Stomach (tissue), 9 donors: Measurements from ENCODE around the gene THYN1. TPM values are rescaled to one million over a fixed set of nuclear protein-coding genes. Genes with fewer than 3 reads are reported as not detected.

Experiments
- DNase-seq, 2 donors: peaks; one replicate each; pipeline versions ENCODE4 v3.0.0 to v3.0.0-alpha.2; 2013 to 2019
- H3K27ac ChIP-seq, 5 donors: fragments of 200-600 bp in 4 of 5; sonication (generic) in 4 of 5; one replicate each; pipeline ENCODE4 v1.5.1; 2013 to 2019; ENCODE audit warnings: mild to moderate bottlenecking in 1 of 5, moderate library complexity in 1 of 5
- H3K27me3 ChIP-seq, 3 donors: fragments of 200-600 bp; sonication (generic); one replicate each; pipeline ENCODE4 v1.5.1; 2017 to 2019; ENCODE audit warnings: mixed run types in 1 of 3
- H3K36me3 ChIP-seq, 4 donors: fragments of 200-600 bp; sonication (generic); 1 replicate in 3 of 4; 2 replicates in 1 of 4; pipeline ENCODE4 v1.5.1; 2016 to 2019
- H3K4me1 ChIP-seq, 4 donors: fragments of 200-600 bp; sonication (generic); one replicate each; pipeline ENCODE4 v1.5.1; 2016 to 2019
- H3K4me3 ChIP-seq, 4 donors: fragments of 200-600 bp; sonication (generic) in 3 of 4; one replicate each; pipeline ENCODE4 v1.5.1; 2016 to 2019; ENCODE audit warnings: mild to moderate bottlenecking in 1 of 4
- H3K9me3 ChIP-seq, 4 donors: fragments of 200-600 bp; sonication (generic); one replicate each; pipeline ENCODE4 v1.5.1; 2016 to 2019
- EP300 ChIP-seq: sonication (generic); formaldehyde crosslinking; IDR thresholded peaks from one replicate; pipeline ENCODE4 v1.6.1; 2017; ENCODE audit warnings: antibody characterized with exemption
- POLR2A ChIP-seq, 4 donors: fragments of 450-650 bp; IDR thresholded peaks; one replicate each; pipeline ENCODE4 v1.6.1; 2016; ENCODE audit warnings: antibody characterized with exemption in 4 of 4, control low read depth in 2 of 4, mild to moderate bottlenecking in 1 of 4, moderate library complexity in 1 of 4
- POLR2AphosphoS5 ChIP-seq, 3 donors: sonication (generic); formaldehyde crosslinking; IDR thresholded peaks; one replicate each; pipeline ENCODE4 v1.6.1; 2016; ENCODE audit warnings: antibody characterized with exemption in 3 of 3
- WGBS, 5 donors: extraction: QIAGEN DNeasy Blood & Tissue Kit in 3 of 5; methylation state at CpG; one replicate each; pipeline versions ENCODE4 v1.1.5 to v1.1.7; 2013 to 2018; 5-methylcytosine and 5-hydroxymethylcytosine counted together
- intact Hi-C: fragments of 100-400 bp; cut with DNase I; formaldehyde crosslinking; loops from one replicate; pipeline ENCODE4 v1.15.1; 2023; ENCODE audit warnings: low total_unique reads
- polyA plus RNA-seq, 3 donors: library from polyadenylated mRNA; stranded (reverse); fragments of 200-250 nt; gene quantifications; one replicate each; pipeline ENCODE4 v1.2.3, GENCODE V29; 2013
- total RNA-seq, 5 donors: library from RNA; depleted of rRNA; stranded (reverse); fragments of >200 nt; gene quantifications; one replicate each; pipeline versions ENCODE4 v1.1.0 to v1.2.3, GENCODE V29; 2014 to 2016
- TF ChIP-seq, protein P1 (sequence below), 7 experiments: fragments of 450-650 bp in 4 of 7; fragments of 200-600 bp in 3 of 7; sonication (generic) in 3 of 7; IDR thresholded peaks; one replicate each; pipeline ENCODE4 v1.5.1; 2016 to 2019; ENCODE audit warnings: antibody characterized with exemption in 7 of 7, control low read depth in 2 of 7, mild to moderate bottlenecking in 1 of 7
- donor health status: healthy with polysubstance abuse.
- donor health status: Bipolar disorder and iron deficiency.
- donor health status: healthy.

Gene THYN1
- total and polyA plus RNA-seq, 8 donors, result 4.6 to 62.1 (median 40.0) TPM

DNA sequence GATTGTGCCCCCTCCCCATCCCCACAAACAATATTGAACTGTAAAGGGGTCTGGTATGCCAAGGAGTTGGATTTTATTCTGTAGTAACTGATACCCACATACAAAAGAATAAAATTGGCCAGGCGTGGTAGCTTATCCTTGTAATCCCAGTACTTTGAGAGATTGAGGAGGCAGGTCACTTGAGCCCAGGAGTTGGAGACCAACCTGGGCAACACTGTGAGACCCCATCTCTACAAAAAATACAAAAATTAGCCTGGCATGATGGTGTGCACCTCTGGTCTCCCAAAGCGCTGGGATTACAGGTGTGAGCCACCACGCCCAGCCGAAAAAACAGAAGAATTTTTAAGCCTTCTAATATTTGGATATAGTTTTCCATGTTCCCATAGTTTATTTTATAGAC lies 18.8 kb upstream of the THYN1 start:
- intact Hi-C loops, result no loop called here
- no peak for DNase-seq
- Histone ChIP-seq H3K27me3 (peaks cover 12 to 74% (median 47%) of the 10 kb centered on the region in 3 donors), H3K4me3 (no peak overlapping the region), H3K9me3 (no peaks in the 10 kb centered on the region), H3K36me3 (no peaks in the 10 kb centered on the region), H3K27ac (no peak overlapping the region), H3K4me1 (peaks cover 15 to 20% (median 18%) of the 10 kb centered on the region in 4 donors)
- WGBS, 5 donors, result 88 to 97% (median 90%) methylated on average over 4 of the region's 4 CpGs
- no peak for TF ChIP-seq EP300
- TF ChIP-seq POLR2A (IDR thresholded peaks at IDR 0.05), result no peak
- TF ChIP-seq POLR2AphosphoS5 (IDR thresholded peaks at IDR 0.05), result no peak
- TF ChIP-seq, protein P1, sequence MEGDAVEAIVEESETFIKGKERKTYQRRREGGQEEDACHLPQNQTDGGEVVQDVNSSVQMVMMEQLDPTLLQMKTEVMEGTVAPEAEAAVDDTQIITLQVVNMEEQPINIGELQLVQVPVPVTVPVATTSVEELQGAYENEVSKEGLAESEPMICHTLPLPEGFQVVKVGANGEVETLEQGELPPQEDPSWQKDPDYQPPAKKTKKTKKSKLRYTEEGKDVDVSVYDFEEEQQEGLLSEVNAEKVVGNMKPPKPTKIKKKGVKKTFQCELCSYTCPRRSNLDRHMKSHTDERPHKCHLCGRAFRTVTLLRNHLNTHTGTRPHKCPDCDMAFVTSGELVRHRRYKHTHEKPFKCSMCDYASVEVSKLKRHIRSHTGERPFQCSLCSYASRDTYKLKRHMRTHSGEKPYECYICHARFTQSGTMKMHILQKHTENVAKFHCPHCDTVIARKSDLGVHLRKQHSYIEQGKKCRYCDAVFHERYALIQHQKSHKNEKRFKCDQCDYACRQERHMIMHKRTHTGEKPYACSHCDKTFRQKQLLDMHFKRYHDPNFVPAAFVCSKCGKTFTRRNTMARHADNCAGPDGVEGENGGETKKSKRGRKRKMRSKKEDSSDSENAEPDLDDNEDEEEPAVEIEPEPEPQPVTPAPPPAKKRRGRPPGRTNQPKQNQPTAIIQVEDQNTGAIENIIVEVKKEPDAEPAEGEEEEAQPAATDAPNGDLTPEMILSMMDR (IDR thresholded peaks at IDR 0.05), result no peak

DNA sequence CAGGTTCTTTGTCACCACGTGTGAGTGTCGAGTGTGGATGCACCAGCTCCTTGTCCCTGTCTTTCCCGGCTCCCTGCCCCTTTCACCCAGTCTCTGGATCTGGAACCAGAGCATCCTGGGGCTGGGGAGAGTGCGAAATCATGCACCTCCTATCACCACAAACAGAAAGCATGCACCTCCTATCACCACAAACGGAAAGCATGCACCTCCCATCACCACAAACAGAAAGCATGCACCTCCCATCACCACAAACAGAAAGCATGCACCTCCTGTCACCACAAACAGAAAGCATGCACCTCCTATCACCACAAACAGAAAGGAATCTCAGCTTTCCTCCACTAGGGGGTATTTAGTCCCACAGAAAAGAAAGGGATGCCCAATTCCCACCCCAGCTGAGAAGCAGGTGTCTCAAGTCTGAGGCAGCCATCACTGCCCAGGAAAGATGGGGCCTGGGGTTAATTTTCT lies 17.1 kb upstream of the THYN1 start:
- H3K27ac ChIP-seq, result no peak overlapping the region
- H3K36me3 ChIP-seq, result peaks cover 0 to 2% (median under 1%) of the 10 kb centered on the region in 4 donors
- no peak for DNase-seq
- H3K9me3 ChIP-seq, result no peaks in the 10 kb centered on the region
- peaks cover 0 to 10% (median 4%) of the 10 kb centered on the region in 4 donors for H3K4me1 ChIP-seq
- 29 to 44% (median 38%) methylated on average over 5 of the region's 5 CpGs for WGBS, 5 donors
- H3K4me3 ChIP-seq, result no peak overlapping the region
- intact Hi-C loops, result no loop called here
- peaks cover 0 to 57% (median 30%) of the 10 kb centered on the region in 3 donors for H3K27me3 ChIP-seq
- TF ChIP-seq, protein P1 (IDR thresholded peaks at IDR 0.05), result no peak
- TF ChIP-seq EP300, result no peak
- no peak for TF ChIP-seq POLR2A (IDR thresholded peaks at IDR 0.05)
- TF ChIP-seq POLR2AphosphoS5 (IDR thresholded peaks at IDR 0.05), result no peak

DNA sequence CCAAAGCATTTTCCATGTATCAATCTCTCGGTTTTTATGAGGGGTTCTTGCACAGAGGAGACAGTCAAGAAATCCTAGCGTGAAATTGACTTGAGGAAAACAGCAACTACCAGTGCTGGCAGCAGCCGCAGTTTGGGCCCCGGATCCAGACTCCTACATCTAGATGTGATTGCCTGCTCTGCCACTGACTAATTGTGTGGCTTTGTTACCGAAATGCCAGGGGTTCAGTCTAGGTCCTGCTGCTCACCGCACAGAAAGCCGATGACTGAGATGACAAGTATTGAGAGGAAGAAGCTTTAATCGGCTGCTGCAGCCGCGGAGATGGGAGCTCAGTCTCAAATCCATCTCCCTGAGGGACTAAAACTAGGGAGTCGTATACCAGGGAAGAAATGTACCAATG lies 14.8 kb upstream of the THYN1 start:
- Histone ChIP-seq H3K4me3 (no peak overlapping the region), H3K4me1 (peaks cover 0 to 10% (median 4%) of the 10 kb centered on the region in 4 donors), H3K9me3 (no peaks in the 10 kb centered on the region), H3K27ac (no peak overlapping the region), H3K36me3 (peaks cover 4 to 25% (median 23%) of the 10 kb centered on the region in 4 donors), H3K27me3 (peaks cover 0 to 34% (median 10%) of the 10 kb centered on the region in 3 donors)
- TF ChIP-seq, protein P1 (IDR thresholded peaks at IDR 0.05), result no peak
- TF ChIP-seq POLR2AphosphoS5 (IDR thresholded peaks at IDR 0.05) (no peak), EP300 (no peak), POLR2A (IDR thresholded peaks at IDR 0.05) (no peak)
- WGBS, 5 donors, result 86 to 91% (median 89%) methylated on average over 11 of the region's 11 CpGs
- intact Hi-C loops, result no loop called here
- no peak for DNase-seq

DNA sequence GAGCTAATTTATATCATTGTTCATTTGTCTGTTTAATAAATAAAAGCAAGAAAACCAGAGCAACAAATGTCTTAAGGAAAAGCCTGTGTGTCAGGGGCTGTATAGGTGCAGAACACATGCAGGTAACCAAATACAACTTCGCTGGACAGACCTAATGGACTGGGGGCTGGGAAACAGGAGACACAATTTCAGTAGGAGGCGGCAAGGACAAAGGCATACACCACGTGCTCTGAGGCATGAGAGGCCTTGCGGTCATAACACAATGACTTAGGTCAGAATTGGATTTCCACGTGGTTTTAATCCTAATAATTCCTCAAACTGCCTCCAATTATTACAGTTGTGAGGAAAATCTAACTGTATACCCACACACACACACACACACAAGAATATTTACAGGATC lies 14.3 kb upstream of the THYN1 start:
- WGBS, 5 donors, result 77 to 85% (median 81%) methylated on average over 5 of the region's 5 CpGs
- H3K4me1 ChIP-seq, result peaks cover 0 to 10% (median 4%) of the 10 kb centered on the region in 4 donors
- peaks cover 9 to 30% (median 28%) of the 10 kb centered on the region in 4 donors for H3K36me3 ChIP-seq
- intact Hi-C loops, result no loop called here
- no peak overlapping the region for H3K4me3 ChIP-seq
- peaks cover 0 to 29% (median 5%) of the 10 kb centered on the region in 3 donors for H3K27me3 ChIP-seq
- TF ChIP-seq POLR2AphosphoS5 (IDR thresholded peaks at IDR 0.05) (no peak), EP300 (no peak), POLR2A (IDR thresholded peaks at IDR 0.05) (no peak)
- TF ChIP-seq, protein P1 (IDR thresholded peaks at IDR 0.05), result no peak
- H3K27ac ChIP-seq, result no peak overlapping the region
- no peaks in the 10 kb centered on the region for H3K9me3 ChIP-seq
- DNase-seq, result no peak
